Measurements from ENCODE around the gene GBP6. TPM values are rescaled to one million over a fixed set of nuclear protein-coding genes. Genes with fewer than 3 reads are reported as not detected.

The GBP6 gene
- total and polyA plus RNA-seq, 2 experiments from 2014 or later, result 0.03 TPM; not detected in 1

DNA sequence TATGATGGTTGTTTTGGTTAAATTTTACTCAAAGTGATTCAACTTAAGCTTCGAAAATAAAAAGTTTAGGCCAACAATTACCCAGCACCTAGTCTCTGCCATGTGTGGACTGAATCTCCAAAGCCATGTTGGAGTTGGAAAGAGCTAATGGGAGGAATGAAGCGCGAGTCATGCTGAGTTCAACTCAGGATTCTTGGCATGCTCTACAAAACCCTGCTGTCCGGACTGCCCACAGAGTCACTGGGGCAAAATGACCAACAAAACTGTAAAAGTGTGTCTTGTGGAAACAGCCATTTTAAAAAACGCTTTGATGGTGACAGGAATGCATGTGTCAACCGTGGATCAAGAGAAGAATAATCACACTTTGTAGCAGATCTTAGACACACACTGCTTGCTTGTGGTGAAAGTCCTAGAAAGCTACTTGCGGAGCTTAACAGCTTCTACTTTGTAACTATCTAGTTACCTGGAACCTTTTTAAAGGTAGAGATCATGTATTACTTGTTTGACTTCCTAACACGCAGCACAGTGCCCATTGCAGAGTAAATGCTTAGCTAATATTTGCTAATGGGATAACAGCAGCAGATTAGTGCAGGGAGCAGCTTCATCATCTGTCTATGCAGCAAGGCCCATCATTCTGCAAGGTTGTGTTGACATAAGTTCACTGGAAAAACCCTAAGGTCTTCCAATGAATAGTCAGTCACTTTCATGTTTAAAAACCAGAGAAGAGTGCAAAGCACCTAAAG lies 7.0 kb upstream of the GBP6 start:
- Histone ChIP-seq H3K79me2 (no peaks in the 10 kb centered on the region), H3K9me2 (replicated peaks; ENCODE audit: insufficient read depth) (no peaks in the 10 kb centered on the region), H4K20me1 (ENCODE audit: insufficient read depth, poor library complexity, severe bottlenecking) (no peaks in the 10 kb centered on the region), H3K27ac (no peak overlapping the region), H2AFZ (no peak overlapping the region), H3K27me3 (peaks cover 5% of the 10 kb centered on the region), H3K4me3 (no peak overlapping the region), H3K9me3 (ENCODE audit: low read depth) (no peaks in the 10 kb centered on the region), H3K36me3 (replicated peaks; ENCODE audit: insufficient read depth, low read depth) (no peaks in the 10 kb centered on the region), H3K4me2 (peak overlapping the region; percentile 43), H3K4me1 (ENCODE audit: insufficient read depth) (peaks cover 15% of the 10 kb centered on the region)
- peak; percentile 31 for DNase-seq (ENCODE audit: low spot score)
- TF ChIP-seq, protein P1, sequence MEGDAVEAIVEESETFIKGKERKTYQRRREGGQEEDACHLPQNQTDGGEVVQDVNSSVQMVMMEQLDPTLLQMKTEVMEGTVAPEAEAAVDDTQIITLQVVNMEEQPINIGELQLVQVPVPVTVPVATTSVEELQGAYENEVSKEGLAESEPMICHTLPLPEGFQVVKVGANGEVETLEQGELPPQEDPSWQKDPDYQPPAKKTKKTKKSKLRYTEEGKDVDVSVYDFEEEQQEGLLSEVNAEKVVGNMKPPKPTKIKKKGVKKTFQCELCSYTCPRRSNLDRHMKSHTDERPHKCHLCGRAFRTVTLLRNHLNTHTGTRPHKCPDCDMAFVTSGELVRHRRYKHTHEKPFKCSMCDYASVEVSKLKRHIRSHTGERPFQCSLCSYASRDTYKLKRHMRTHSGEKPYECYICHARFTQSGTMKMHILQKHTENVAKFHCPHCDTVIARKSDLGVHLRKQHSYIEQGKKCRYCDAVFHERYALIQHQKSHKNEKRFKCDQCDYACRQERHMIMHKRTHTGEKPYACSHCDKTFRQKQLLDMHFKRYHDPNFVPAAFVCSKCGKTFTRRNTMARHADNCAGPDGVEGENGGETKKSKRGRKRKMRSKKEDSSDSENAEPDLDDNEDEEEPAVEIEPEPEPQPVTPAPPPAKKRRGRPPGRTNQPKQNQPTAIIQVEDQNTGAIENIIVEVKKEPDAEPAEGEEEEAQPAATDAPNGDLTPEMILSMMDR (IDR thresholded peaks at IDR 0.05; ENCODE audit: poor library complexity), result no peak
- TF ChIP-seq EZH2phosphoT487 (IDR thresholded peaks at IDR 0.05; ENCODE audit: low read depth, severe bottlenecking, unreplicated experiment), result peak; percentile 77
- WGBS (ENCODE audit: low lambda C conversion rate, missing lambda C conversion rate), result 65% methylated on average over 8 of the region's 8 CpGs

DNA sequence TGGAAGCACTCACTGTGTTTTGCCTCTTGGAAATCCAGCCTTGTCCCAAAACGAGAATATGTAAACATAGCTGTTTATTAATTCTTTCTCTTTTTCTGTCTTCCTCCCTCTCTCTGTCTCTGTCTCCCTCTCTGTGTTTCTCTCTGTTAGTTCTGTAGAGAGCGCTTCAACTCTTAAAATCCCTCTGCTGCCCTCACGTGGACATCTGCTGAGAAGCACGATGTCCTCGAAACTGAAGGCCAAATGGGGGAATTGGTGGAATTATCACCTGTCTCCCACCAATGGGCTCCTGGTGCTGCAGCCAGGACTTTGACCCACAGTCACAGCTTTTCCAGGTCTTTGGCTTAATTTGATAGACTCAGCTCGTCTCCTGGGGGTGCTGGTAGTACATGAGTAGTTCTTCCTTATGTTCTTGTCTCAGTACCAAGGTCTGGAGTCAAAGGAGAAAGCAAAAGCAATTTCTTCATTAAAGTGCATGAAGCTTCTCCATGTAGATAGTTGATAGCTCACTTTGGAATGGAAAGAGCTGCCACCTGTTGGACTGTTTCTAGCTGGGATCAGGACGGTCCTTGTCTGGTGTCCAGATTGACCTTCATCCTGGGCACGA lies 5.5 kb upstream of the GBP6 start:
- no peaks in the 10 kb centered on the region for H3K79me2 ChIP-seq
- peaks cover 5% of the 10 kb centered on the region for H3K27me3 ChIP-seq
- 19% methylated on average over 8 of the region's 8 CpGs for WGBS (ENCODE audit: low lambda C conversion rate, missing lambda C conversion rate)
- H2AFZ ChIP-seq, result peak overlapping the region; percentile 13
- H4K20me1 ChIP-seq (ENCODE audit: insufficient read depth, poor library complexity, severe bottlenecking), result no peaks in the 10 kb centered on the region
- no peak overlapping the region for H3K4me3 ChIP-seq
- peak overlapping the region; percentile 4 for H3K4me2 ChIP-seq
- H3K36me3 ChIP-seq (replicated peaks; ENCODE audit: insufficient read depth, low read depth), result no peaks in the 10 kb centered on the region
- DNase-seq (ENCODE audit: low spot score), result peak; percentile 87
- no peak for TF ChIP-seq EZH2phosphoT487 (IDR thresholded peaks at IDR 0.05; ENCODE audit: low read depth, severe bottlenecking, unreplicated experiment)
- TF ChIP-seq, protein P1 (IDR thresholded peaks at IDR 0.05; ENCODE audit: poor library complexity), result peak; percentile 89
- no peaks in the 10 kb centered on the region for H3K9me3 ChIP-seq (ENCODE audit: low read depth)
- H3K4me1 ChIP-seq (ENCODE audit: insufficient read depth), result peaks cover 16% of the 10 kb centered on the region
- H3K27ac ChIP-seq, result no peak overlapping the region
- H3K9me2 ChIP-seq (replicated peaks; ENCODE audit: insufficient read depth), result no peaks in the 10 kb centered on the region

DNA sequence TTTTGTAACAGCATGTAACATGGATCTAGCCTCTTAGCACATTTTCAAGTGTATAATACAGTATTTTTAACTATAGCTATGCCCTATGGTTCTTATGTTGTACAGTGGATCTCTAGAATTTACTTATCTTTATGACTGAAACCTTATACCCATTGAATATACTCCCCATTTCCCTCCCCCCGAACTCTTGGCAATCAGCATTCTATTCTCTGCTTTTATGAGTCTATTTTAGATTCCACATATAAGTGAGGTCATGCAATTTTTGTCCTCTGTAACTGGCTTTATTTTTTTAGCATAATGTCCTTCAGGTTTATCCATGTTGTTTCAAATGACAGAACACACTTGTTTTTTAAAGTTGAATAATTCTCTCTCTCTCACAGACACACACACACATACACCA lies 3.1 kb upstream of the GBP6 start:
- no peaks in the 10 kb centered on the region for H4K20me1 ChIP-seq (ENCODE audit: insufficient read depth, poor library complexity, severe bottlenecking)
- H3K4me2 ChIP-seq, result no peak overlapping the region
- no peak overlapping the region for H3K27ac ChIP-seq
- TF ChIP-seq EZH2phosphoT487 (IDR thresholded peaks at IDR 0.05; ENCODE audit: low read depth, severe bottlenecking, unreplicated experiment) (no peak), EZH2 (IDR thresholded peaks at IDR 0.05; ENCODE audit: borderline replicate concordance) (no peak)
- TF ChIP-seq, protein P1 (IDR thresholded peaks at IDR 0.05; ENCODE audit: poor library complexity), result no peak
- no peak overlapping the region for H2AFZ ChIP-seq
- H3K4me3 ChIP-seq, result no peak overlapping the region
- no peaks in the 10 kb centered on the region for H3K79me2 ChIP-seq
- peaks cover 27% of the 10 kb centered on the region for H3K4me1 ChIP-seq (ENCODE audit: insufficient read depth)
- no peaks in the 10 kb centered on the region for H3K9me2 ChIP-seq (replicated peaks; ENCODE audit: insufficient read depth)
- 57% methylated on average over 1 of the region's 1 CpG for WGBS (ENCODE audit: low lambda C conversion rate, missing lambda C conversion rate)
- no peaks in the 10 kb centered on the region for H3K36me3 ChIP-seq (replicated peaks; ENCODE audit: insufficient read depth, low read depth)
- no peak for DNase-seq (ENCODE audit: low spot score)
- H3K9me3 ChIP-seq (ENCODE audit: low read depth), result no peaks in the 10 kb centered on the region
- no peaks in the 10 kb centered on the region for H3K27me3 ChIP-seq

Measured in hepatocyte (in vitro differentiated cells).